GM19463 (cell line): ENCODE measurements around the gene UNCX.

ENCODE experiments used
- ATAC-seq: cut with Tn5 transposase; IDR thresholded peaks from one replicate; pipeline ENCODE4 v1.9.1; 2021; ENCODE audit warnings: mild to moderate bottlenecking, moderate library complexity; ENCODE audit not compliant: unreplicated experiment

UNCX gene

GRCh38 chr7:1242606-1243289 is 10.1 kb downstream of the UNCX start:
- ATAC-seq: no peak

GRCh38 chr7:1243290-1243963 is 10.8 kb downstream of the UNCX start:
- ATAC-seq: no peak

DNA sequence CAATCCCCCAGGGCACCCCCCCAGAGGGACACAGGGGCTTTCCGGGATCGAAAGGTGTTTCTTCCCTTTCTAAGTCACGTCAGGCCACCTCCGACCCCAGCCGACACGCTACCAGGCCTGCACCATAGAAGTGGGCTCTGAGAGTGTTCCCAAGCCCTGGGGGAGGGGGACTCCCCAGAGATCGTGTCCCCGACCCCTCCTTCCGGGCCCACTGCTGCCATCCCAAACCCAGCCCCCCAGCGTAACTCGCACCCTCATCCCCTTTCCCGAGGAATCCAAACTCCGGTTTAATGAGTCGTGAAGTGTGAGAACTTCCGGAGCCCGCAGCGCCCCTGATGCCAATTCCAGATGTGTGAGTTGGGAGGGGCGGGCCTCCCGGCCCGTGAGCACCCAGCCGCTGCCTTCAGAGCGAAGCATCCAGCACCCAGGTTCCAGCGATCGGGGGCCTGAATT is 11.3 kb downstream of the UNCX start:
- ATAC-seq: no peak

- no peak for ATAC-seq
Measured at GRCh38 chr7:1244700-1245523, 12.2 kb downstream of the UNCX start.

DNA sequence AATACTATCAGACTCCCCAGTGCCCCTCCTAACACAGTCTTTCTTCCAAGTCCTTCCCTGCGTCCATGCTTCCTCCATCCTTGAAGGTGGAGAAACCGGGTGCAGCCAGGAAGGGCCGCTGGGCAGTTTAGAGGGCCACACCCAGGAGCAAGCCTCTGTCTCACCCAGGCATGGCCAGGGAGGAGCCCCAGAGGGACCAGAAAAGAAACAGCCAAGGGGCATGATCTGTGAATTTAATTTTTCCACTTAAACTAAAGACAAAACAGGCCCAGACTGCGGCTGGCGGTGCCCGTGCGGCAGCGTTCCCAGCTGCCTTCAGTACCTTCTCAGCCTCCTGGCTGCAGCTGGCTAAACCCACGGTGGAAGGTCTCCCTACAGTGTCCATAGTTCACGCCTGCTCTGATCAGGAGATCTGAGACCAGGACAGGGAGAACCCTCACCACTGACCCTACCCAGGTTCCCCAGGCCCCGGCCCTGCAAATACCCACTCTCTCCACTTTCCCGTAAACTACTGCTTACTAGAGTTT is 12.9 kb downstream of the UNCX start:
- ATAC-seq: no peak

DNA sequence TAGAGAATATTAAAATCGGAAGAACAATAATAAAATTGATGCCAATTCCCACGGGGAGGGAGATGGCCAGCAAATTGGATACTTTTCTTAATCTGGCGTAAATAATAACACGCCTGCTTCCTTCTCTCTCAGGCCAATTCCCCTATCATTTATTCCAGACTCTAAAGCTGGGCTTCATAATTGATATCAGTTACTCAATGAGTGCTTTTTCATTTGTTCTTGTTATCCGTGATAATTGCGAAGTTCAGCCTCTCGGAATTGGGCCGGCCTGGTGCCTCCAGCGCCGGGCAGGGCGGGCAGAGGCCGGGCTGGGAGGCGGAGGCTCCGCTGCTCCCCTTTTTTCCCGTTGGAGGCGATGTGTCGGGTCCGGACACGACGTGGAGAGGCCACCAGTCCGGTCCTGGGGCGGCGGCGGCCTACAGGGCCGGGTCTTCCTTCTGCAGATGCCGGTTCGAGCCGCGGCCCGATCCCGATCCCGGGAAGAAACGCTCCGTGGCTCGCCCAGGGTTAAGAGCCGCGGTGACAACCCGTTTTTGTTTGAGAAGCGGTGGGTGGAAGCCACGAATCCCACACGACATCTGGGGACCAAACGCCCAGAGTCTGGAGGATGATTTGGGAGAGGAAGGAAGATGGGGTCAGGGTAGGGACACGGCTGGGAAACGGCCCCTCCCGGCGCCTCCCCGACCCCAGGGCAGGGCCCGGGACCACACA is 13.6 kb downstream of the UNCX start:
- ATAC-seq: no peak

DNA sequence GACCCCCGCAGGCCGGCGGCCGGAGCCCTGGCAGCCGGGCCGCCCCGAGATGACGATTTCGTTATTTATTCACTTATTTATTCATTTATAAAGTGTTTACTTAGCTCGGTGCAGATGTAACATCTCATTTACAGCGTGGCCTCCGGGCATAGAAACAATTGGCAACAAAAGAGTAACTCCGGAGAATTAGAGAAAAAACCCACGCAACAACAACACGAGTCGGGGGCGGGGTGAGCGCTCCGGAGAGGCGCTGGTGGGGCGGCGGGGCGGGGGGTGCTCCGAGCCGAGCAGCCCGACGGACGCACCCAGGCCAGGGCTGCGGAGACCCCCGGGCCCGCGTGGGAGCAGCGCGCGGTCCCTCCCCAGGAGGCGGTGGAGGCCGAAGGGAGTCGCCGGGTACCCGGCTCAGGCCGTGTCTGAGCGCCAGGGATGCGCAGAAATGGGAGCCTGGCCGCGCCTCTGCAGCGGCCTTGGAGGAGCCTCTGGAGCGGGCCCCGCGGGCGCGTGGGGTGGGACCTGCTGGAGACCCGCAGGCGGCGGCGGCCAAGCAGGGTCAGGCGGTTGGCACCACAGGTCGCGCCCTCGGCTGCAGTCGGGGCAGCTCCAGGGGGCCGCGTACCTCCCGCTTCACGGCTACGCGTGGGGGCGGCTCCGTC is 14.3 kb downstream of the UNCX start:
- no peak for ATAC-seq

DNA sequence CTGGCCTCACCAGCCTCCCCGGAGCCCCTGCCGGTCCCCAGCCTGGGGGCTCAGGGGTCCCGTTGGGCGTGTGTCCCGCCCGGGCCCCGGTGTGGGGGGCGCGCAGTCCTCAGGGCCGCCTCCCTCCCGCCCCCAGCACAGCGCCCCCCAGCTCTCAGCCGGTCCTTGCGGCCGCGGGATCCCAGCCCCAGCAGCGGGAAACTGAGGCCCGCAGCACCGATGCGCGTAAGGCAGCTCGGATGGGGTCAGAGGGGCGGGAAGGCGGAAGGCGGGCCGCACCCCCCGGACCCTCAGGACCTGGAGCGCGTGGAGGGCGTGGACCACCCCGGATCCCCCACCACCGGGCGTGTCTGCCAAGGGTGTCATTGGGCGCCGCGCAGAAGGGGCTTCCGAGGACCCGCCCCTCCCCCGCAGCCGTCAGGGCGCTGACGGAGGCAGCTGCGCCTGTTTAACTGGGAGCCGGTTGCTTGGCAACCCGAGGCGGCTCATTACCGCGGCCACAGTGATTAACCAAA is 14.9 kb downstream of the UNCX start:
- ATAC-seq: no peak

GRCh38 chr7:1248143-1248915 is 15.7 kb downstream of the UNCX start:
- ATAC-seq: no peak

- no peak for ATAC-seq
Measured at GRCh38 chr7:1248916-1249581, 16.4 kb downstream of the UNCX start.

GRCh38 chr7:1249731-1250130 is 17.1 kb downstream of the UNCX start:
- ATAC-seq: no peak

GRCh38 chr7:1250901-1251300 is 18.2 kb downstream of the UNCX start:
- ATAC-seq: no peak

GRCh38 chr7:1251796-1252539 is 19.3 kb downstream of the UNCX start:
- no peak for ATAC-seq

DNA sequence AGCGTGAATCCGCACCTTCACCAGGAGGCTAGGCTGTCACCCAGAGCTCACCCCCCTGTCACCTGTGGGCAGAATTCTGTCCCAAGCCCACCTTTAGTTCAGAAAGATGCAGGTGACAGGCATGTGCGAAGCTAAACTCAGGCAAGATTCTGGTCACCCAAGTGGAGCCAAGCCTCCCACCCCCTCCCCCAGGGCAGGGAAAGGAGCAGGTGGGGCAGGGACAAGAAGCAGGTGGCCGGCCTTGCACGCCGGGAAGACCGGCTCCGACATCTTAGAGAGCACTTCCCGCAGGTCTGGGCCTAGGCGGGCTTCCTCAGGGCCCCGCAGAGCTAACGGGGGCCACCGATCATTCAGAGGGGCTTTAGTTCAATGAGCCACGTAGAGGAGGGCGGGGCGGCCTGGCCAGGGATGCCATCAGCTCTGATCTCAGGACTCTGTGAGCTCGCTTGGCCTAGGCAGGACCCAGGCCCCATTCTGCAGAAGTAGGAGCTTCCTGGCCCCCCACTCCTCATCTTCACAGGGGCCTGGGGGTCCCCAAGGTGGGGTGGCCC is 19.9 kb downstream of the UNCX start:
- no peak for ATAC-seq

- ATAC-seq: no peak
Measured at GRCh38 chr7:1253681-1254181, 21.1 kb downstream of the UNCX start.

GRCh38 chr7:1254281-1255079 is 21.8 kb downstream of the UNCX start:
- no peak for ATAC-seq
